Neural progenitor cell (in vitro differentiated cells): ENCODE data around the gene ABCC4. TPM values are rescaled to one million over a fixed set of nuclear protein-coding genes. Genes with fewer than 3 reads are reported as not detected.

Experiments
- DNase-seq: peaks from one replicate; pipeline ENCODE4 v3.0.0-alpha.2; 2016; ENCODE audit warnings: low spot score
- H2AFZ ChIP-seq: fragments of 200-600 bp; sonication (generic); replicated peaks from 2 replicates; pipeline ENCODE4 v1.6.1; 2016; ENCODE audit warnings: antibody characterized with exemption
- H3F3A ChIP-seq: fragments of 200-600 bp; sonication (generic); 2 replicates; pipeline ENCODE4 v1.6.1; 2016; ENCODE audit warnings: antibody characterized with exemption, low read depth
- H3K27ac ChIP-seq: fragments of 200-600 bp; sonication (generic); 2 replicates; pipeline ENCODE4 v1.5.1; 2016; ENCODE audit warnings: mild to moderate bottlenecking
- H3K27me3 ChIP-seq: fragments of 200-600 bp; sonication (generic); 2 replicates; pipeline ENCODE4 v1.6.1; 2016; ENCODE audit warnings: mild to moderate bottlenecking, moderate library complexity
- H3K36me3 ChIP-seq: fragments of 200-600 bp; sonication (generic); 2 replicates; pipeline ENCODE4 v1.5.1; 2016
- H3K4me1 ChIP-seq: fragments of 200-600 bp; sonication (generic); 2 replicates; pipeline ENCODE4 v1.6.1; 2016; ENCODE audit warnings: mixed run types
- H3K4me2 ChIP-seq: fragments of 200-600 bp; sonication (generic); 2 replicates; pipeline ENCODE4 v1.6.1; 2016
- H3K4me3 ChIP-seq: fragments of 200-600 bp; sonication (generic); 2 replicates; pipeline ENCODE4 v1.5.1; 2016
- H3K79me2 ChIP-seq: fragments of 200-600 bp; sonication (generic); 2 replicates; pipeline ENCODE4 v1.6.1; 2016; ENCODE audit warnings: low read depth
- H3K9ac ChIP-seq: fragments of 200-600 bp; sonication (generic); 2 replicates; pipeline ENCODE4 v1.6.1; 2016
- H3K9me3 ChIP-seq: fragments of 200-600 bp; sonication (generic); 2 replicates; pipeline ENCODE4 v1.5.1; 2016; ENCODE audit warnings: low read depth
- H4K20me1 ChIP-seq: fragments of 200-600 bp; sonication (generic); 2 replicates; pipeline ENCODE4 v1.6.1; 2016; ENCODE audit warnings: low read depth
- H3K27ac Mint-ChIP-seq: 3 replicates; pipeline ENCODE4 v1.8.0; 2021; ENCODE audit warnings: mixed read lengths
- H3K27me3 Mint-ChIP-seq: 2 replicates; pipeline ENCODE4 v1.8.0; 2022; ENCODE audit warnings: low read depth, mild to moderate bottlenecking, inconsistent platforms, moderate library complexity, mixed read lengths; ENCODE audit not compliant: insufficient read depth
- H3K36me3 Mint-ChIP-seq: 3 replicates; pipeline ENCODE4 v1.8.0; 2021; ENCODE audit warnings: mixed read lengths
- H3K4me1 Mint-ChIP-seq: 3 replicates; pipeline ENCODE4 v1.8.0; 2021; ENCODE audit warnings: mixed read lengths
- H3K4me3 Mint-ChIP-seq: 3 replicates; pipeline ENCODE4 v1.8.0; 2021; ENCODE audit warnings: mild to moderate bottlenecking, moderate library complexity, mixed read lengths
- H3K9me3 Mint-ChIP-seq: 3 replicates; pipeline ENCODE4 v1.8.0; 2020; ENCODE audit warnings: mixed read lengths
- EZH2 ChIP-seq: fragments of 200-600 bp; sonication (generic); IDR thresholded peaks from 2 replicates; pipeline ENCODE4 v1.6.1; 2017; ENCODE audit warnings: antibody characterized with exemption, mild to moderate bottlenecking, moderate library complexity
- EZH2phosphoT487 ChIP-seq: fragments of 200-600 bp; sonication (generic); IDR thresholded peaks from 2 replicates; pipeline ENCODE4 v1.6.1; 2017; ENCODE audit warnings: antibody characterized with exemption
- total RNA-seq: library from RNA; depleted of rRNA; stranded (reverse); fragments of >200 nt; gene quantifications from 2 replicates; pipeline ENCODE4 v1.2.3, GENCODE V29; 2015; ENCODE audit warnings: low replicate concordance
- TF ChIP-seq, protein P1 (sequence below): fragments of 200-600 bp; sonication (generic); IDR thresholded peaks from 2 replicates; pipeline ENCODE4 v1.5.1; 2017; ENCODE audit warnings: antibody characterized with exemption, mild to moderate bottlenecking

ABCC4 gene
- total RNA-seq, 1 donor from 2014 or later: 23.6 TPM

DNA sequence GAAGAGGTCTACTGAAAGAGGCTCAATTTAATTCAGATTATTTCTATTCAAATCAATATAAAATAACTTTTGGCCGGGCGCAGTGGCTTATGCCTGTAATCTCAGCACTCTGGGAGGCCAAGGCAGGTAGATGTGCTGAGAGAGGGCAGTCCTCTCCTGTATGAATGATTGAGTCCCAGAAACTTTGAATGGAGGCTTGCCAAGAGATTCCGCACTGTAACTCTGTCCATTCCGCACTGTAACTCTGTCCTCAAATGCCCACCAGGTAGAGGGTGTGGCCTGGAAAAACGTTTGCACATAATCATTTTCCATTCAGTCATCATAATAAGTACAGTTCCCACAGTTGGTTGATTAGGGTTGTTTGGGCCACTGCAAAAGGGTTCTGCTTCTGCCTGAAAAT is 314.2 kb downstream of the ABCC4 start:
- Histone ChIP-seq H3K4me2 (no peak overlapping the region), H3K79me2 (no peaks in the 10 kb centered on the region), H2AFZ (no peak overlapping the region), H3K9ac (no peak overlapping the region), H3K36me3 (no peaks in the 10 kb centered on the region), H3K9me3 (no peaks in the 10 kb centered on the region), H3K27me3 (no peaks in the 10 kb centered on the region), H3K4me1 (peaks cover 6% of the 10 kb centered on the region), H3K27ac (no peak overlapping the region), H3F3A (peaks cover 7% of the 10 kb centered on the region), H3K4me3 (no peak overlapping the region), H4K20me1 (no peaks in the 10 kb centered on the region)
- TF ChIP-seq EZH2: no peak
- TF ChIP-seq, protein P1, sequence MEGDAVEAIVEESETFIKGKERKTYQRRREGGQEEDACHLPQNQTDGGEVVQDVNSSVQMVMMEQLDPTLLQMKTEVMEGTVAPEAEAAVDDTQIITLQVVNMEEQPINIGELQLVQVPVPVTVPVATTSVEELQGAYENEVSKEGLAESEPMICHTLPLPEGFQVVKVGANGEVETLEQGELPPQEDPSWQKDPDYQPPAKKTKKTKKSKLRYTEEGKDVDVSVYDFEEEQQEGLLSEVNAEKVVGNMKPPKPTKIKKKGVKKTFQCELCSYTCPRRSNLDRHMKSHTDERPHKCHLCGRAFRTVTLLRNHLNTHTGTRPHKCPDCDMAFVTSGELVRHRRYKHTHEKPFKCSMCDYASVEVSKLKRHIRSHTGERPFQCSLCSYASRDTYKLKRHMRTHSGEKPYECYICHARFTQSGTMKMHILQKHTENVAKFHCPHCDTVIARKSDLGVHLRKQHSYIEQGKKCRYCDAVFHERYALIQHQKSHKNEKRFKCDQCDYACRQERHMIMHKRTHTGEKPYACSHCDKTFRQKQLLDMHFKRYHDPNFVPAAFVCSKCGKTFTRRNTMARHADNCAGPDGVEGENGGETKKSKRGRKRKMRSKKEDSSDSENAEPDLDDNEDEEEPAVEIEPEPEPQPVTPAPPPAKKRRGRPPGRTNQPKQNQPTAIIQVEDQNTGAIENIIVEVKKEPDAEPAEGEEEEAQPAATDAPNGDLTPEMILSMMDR: no peak
- TF ChIP-seq EZH2phosphoT487: no peak
- H3K4me3 Mint-ChIP-seq: no peak overlapping the region
- H3K27ac Mint-ChIP-seq: no peak overlapping the region
- no peaks in the 10 kb centered on the region for H3K27me3 Mint-ChIP-seq
- no peaks in the 10 kb centered on the region for H3K9me3 Mint-ChIP-seq
- DNase-seq: no peak
- peaks cover 5% of the 10 kb centered on the region for H3K4me1 Mint-ChIP-seq
- no peaks in the 10 kb centered on the region for H3K36me3 Mint-ChIP-seq

DNA sequence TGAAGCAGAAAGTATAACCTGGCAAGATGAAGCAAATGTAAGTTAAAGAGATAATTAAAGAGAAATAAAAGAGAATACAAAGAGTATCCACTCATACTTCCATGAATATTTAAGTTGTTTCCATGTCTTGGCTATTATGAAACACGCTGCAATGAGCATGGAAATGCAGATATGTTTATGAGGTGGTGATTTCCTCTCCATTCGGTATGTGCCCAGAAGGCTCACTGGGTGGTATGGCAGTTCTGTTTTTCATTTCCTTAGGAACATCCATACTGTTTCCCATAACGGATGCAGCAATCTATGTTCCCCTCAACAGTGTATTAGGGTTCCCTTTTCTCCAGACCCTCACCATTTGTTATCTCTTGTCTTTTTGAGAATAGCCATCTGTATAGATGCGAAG is 316.3 kb downstream of the ABCC4 start:
- no peak overlapping the region for H3K4me2 ChIP-seq
- no peaks in the 10 kb centered on the region for H3K36me3 Mint-ChIP-seq
- no peaks in the 10 kb centered on the region for H3K36me3 ChIP-seq
- TF ChIP-seq EZH2phosphoT487 (no peak), EZH2 (no peak)
- TF ChIP-seq, protein P1: no peak
- H3K79me2 ChIP-seq: no peaks in the 10 kb centered on the region
- peaks cover 6% of the 10 kb centered on the region for H3K4me1 ChIP-seq
- DNase-seq: no peak
- H3K9me3 Mint-ChIP-seq: no peaks in the 10 kb centered on the region
- H3K27me3 ChIP-seq: no peaks in the 10 kb centered on the region
- H3K27me3 Mint-ChIP-seq: peaks cover 3% of the 10 kb centered on the region
- no peak overlapping the region for H3K4me3 Mint-ChIP-seq
- no peak overlapping the region for H2AFZ ChIP-seq
- no peak overlapping the region for H3K9ac ChIP-seq
- H3K4me1 Mint-ChIP-seq: peaks cover 3% of the 10 kb centered on the region
- peaks cover 7% of the 10 kb centered on the region for H3F3A ChIP-seq
- no peak overlapping the region for H3K27ac ChIP-seq
- no peak overlapping the region for H3K27ac Mint-ChIP-seq
- H4K20me1 ChIP-seq: no peaks in the 10 kb centered on the region
- no peak overlapping the region for H3K4me3 ChIP-seq
- no peaks in the 10 kb centered on the region for H3K9me3 ChIP-seq

DNA sequence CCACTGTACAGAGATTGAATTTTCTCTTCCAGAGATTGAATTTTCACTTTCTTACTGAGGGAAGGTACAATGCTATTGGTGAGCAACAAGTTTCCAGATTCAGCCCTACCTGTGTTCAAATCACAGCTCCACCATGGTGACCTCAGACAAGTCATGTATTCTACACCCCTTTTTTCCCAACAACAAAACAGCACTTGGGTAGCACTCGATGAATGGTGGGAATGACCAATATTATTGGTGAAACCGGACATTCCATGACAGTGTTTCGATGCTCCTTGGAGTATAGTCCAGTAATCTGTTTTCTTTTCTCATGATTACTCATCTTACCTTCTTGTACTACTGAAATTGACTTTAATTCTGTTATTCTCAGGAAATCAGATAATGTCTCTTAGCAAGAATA is 322.7 kb downstream of the ABCC4 start:
- no peak overlapping the region for H3K4me3 Mint-ChIP-seq
- no peak for DNase-seq
- peaks cover 18% of the 10 kb centered on the region for H3F3A ChIP-seq
- no peak overlapping the region for H3K9ac ChIP-seq
- TF ChIP-seq, protein P1: no peak
- no peak for TF ChIP-seq EZH2
- TF ChIP-seq EZH2phosphoT487: no peak
- no peaks in the 10 kb centered on the region for H3K79me2 ChIP-seq
- peaks cover 3% of the 10 kb centered on the region for H3K27me3 Mint-ChIP-seq
- H3K9me3 Mint-ChIP-seq: peaks cover 14% of the 10 kb centered on the region
- H3K4me1 Mint-ChIP-seq: peaks cover 3% of the 10 kb centered on the region
- H3K4me2 ChIP-seq: no peak overlapping the region
- no peak overlapping the region for H3K27ac ChIP-seq
- H3K36me3 ChIP-seq: no peaks in the 10 kb centered on the region
- no peak overlapping the region for H2AFZ ChIP-seq
- no peaks in the 10 kb centered on the region for H4K20me1 ChIP-seq
- H3K27ac Mint-ChIP-seq: no peak overlapping the region
- peaks cover 3% of the 10 kb centered on the region for H3K36me3 Mint-ChIP-seq
- peaks cover 29% of the 10 kb centered on the region for H3K4me1 ChIP-seq
- no peaks in the 10 kb centered on the region for H3K9me3 ChIP-seq
- no peaks in the 10 kb centered on the region for H3K27me3 ChIP-seq
- H3K4me3 ChIP-seq: no peak overlapping the region
